ENCODE results near the gene MGAT4B.

The MGAT4B gene

DNA sequence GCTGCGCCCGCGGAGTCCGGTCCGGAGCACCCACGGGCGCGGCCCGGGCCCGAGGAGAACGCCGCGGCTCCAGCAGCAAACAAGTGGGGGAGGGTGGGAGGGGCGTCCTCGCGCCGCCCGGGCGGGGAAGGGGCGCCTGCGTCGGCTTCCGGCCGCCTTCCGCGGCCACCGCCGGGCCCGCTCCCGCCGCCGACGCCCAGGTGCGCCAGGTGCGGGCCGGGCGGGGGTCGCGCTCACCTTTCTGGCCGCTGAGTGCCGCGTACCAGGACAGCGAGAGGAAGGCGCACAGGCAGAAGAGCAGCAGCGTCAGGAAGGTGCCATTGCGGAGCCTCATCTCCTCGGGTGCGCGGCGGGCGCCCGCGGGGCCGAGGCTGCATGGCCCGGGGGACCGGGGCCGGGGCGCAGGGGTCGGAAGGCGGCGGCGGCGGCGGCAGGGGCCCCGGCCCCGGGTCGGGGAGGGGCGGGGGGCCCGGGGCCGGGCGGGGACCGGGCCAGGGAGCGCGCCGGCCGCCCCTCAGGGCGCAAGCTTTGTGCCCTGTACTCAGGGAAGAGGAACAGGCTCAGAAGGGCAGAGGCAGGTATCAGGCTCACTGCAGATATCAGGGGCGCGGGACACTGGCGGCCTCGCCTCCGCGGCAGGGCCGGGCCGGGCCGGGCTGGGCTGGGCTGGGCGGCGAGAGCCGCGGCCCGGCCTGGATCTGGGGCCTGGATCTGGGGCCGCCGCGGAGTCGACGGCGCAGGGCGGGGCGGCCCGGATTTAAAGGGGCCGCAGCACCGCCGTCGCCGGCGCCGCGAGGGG, at the start of gene MGAT4B:
TSS of gene MGAT4B (minus strand) at position 617 of the 799 bp plus-strand sequence. CDS start at position 334, 283 bp downstream.
- TF ChIP-seq CTCF (IDR thresholded peaks at IDR 0.05; ENCODE audit: low read depth, low read length, missing control alignments): no peak
- DNase-seq: no peak

GRCh38 chr5:179854356-179854755, 47.7 kb upstream of the MGAT4B start:
- TF ChIP-seq CTCF (IDR thresholded peaks at IDR 0.05; ENCODE audit: low read depth, low read length, missing control alignments): no peak
- in situ Hi-C loops (cut with HindIII; ENCODE audit: low pct_ligation_motif_present, low sequenced_read_pairs): no loop called here

More for the DNA sequence above, at the start of gene MGAT4B:
- Histone ChIP-seq H3K27me3 (replicated peaks) (no peaks in the 10 kb centered on the region), H3K27ac (peak within 1 kb of the TSS; percentile 77), H3K36me3 (replicated peaks) (peaks cover 5% of the 10 kb centered on the region), H3K4me3 (ENCODE audit: low read depth, low read length) (peak within 1 kb of the TSS; percentile 74)
- in situ Hi-C loops (cut with HindIII; ENCODE audit: low pct_ligation_motif_present, low sequenced_read_pairs): no loop called here

GRCh38 chr5:179852993-179853547, 46.4 kb upstream of the MGAT4B start:
- TF ChIP-seq CTCF (IDR thresholded peaks at IDR 0.05; ENCODE audit: low read depth, low read length, missing control alignments): no peak
- H3K27me3 ChIP-seq (replicated peaks): no peaks in the 10 kb centered on the region
- no peak for DNase-seq
- in situ Hi-C loops (cut with HindIII; ENCODE audit: low pct_ligation_motif_present, low sequenced_read_pairs): no loop called here
- H3K36me3 ChIP-seq (replicated peaks): peaks cover 19% of the 10 kb centered on the region
- no peak overlapping the region for H3K4me3 ChIP-seq (ENCODE audit: low read depth, low read length)
- H3K27ac ChIP-seq: no peak overlapping the region

More at GRCh38 chr5:179854356-179854755, 47.7 kb upstream of the MGAT4B start:
- Histone ChIP-seq H3K27ac (no peak overlapping the region), H3K36me3 (replicated peaks) (peaks cover 18% of the 10 kb centered on the region), H3K27me3 (replicated peaks) (no peaks in the 10 kb centered on the region), H3K4me3 (ENCODE audit: low read depth, low read length) (no peak overlapping the region)
- DNase-seq: no peak

- H3K36me3 ChIP-seq (replicated peaks): peaks cover 24% of the 10 kb centered on the region
- no peaks in the 10 kb centered on the region for H3K27me3 ChIP-seq (replicated peaks)
- in situ Hi-C loops (cut with HindIII; ENCODE audit: low pct_ligation_motif_present, low sequenced_read_pairs): no loop called here
- no peak for DNase-seq
- no peak overlapping the region for H3K4me3 ChIP-seq (ENCODE audit: low read depth, low read length)
- no peak overlapping the region for H3K27ac ChIP-seq
- TF ChIP-seq CTCF (IDR thresholded peaks at IDR 0.05; ENCODE audit: low read depth, low read length, missing control alignments): no peak
These were observed 35.0 kb upstream of the MGAT4B start for GRCh38 chr5:179841621-179842020.

DNA sequence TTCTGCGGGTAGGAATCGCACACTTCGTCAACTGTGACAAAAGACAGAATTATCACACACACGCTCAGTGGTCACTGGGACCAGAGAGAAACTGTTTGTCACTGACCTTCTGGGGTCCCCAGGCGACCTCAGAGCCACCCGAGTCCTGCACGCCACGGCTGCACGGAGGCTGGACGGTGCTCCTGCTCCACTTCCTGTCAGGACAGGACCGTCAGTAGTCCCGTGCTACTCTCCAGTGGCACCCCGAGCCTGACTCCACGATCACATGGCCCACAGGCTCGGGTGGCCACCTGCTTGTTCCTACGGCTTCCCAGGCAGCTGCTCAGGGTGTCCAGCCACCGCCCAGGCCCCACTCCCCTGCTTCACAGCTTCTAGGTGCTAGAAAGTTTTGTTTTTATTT, 34.1 kb upstream of the MGAT4B start:
- no peak for DNase-seq
- in situ Hi-C loops (cut with HindIII; ENCODE audit: low pct_ligation_motif_present, low sequenced_read_pairs): no loop called here
- TF ChIP-seq CTCF (IDR thresholded peaks at IDR 0.05; ENCODE audit: low read depth, low read length, missing control alignments): no peak
- H3K27ac ChIP-seq: no peak overlapping the region
- no peaks in the 10 kb centered on the region for H3K27me3 ChIP-seq (replicated peaks)
- H3K36me3 ChIP-seq (replicated peaks): peaks cover 31% of the 10 kb centered on the region
- no peak overlapping the region for H3K4me3 ChIP-seq (ENCODE audit: low read depth, low read length)
